Ishikawa (cell line): ENCODE measurements around the gene DUSP15.

ENCODE experiments used
- CEBPB ChIP-seq: IDR thresholded peaks from 2 replicates; pipeline ENCODE4 v1.6.1; 2012
- CREB1 ChIP-seq: IDR thresholded peaks from 2 replicates; pipeline ENCODE4 v1.6.1; 2012; ENCODE audit warnings: low read depth
- EGR1 ChIP-seq: IDR thresholded peaks from 2 replicates; pipeline ENCODE4 v1.6.1; 2012
- EP300 ChIP-seq: IDR thresholded peaks from 2 replicates; pipeline ENCODE4 v1.6.1; 2012; ENCODE audit warnings: borderline replicate concordance
- NFIC ChIP-seq: IDR thresholded peaks from 2 replicates; pipeline ENCODE4 v1.6.1; 2012
- RAD21 ChIP-seq: IDR thresholded peaks from 2 replicates; pipeline ENCODE4 v1.6.1; 2012; ENCODE audit warnings: low read depth
- TAF1 ChIP-seq: IDR thresholded peaks from 2 replicates; pipeline ENCODE4 v1.6.1; 2012; ENCODE audit warnings: low read depth, mild to moderate bottlenecking
- YY1 ChIP-seq: IDR thresholded peaks from 2 replicates; pipeline ENCODE4 v1.6.1; 2012; ENCODE audit warnings: low read depth
- ZBTB7A ChIP-seq: IDR thresholded peaks from 2 replicates; pipeline ENCODE4 v1.6.1; 2012; ENCODE audit warnings: low read depth
- TF ChIP-seq, protein P1 (sequence below): IDR thresholded peaks from 2 replicates; pipeline ENCODE4 v1.6.1; 2012
- TF ChIP-seq, protein P2 (sequence below): IDR thresholded peaks from 2 replicates; pipeline ENCODE4 v1.6.1; 2012; ENCODE audit warnings: low read depth, mild to moderate bottlenecking

DNA sequence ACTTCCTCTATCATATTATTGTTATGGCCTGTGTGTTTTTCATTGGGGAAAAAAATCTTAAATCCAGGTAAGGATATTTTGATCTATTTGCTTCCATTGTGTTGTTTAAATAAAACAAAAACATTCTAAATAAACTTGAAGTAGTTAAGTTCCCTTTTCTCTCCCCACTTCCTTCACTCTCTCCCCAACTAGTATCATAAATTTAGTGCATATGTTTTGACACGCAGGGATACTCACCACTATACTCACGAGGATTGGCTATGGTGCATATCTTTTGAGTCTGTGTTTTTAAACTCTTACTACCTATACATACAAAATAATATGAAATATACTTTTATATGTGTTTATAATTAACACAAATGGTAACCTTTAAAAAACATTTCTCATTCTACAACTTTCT lies 5.3 kb upstream of the DUSP15 start:
- TF ChIP-seq TAF1 (no peak), YY1 (no peak), CREB1 (no peak), RAD21 (no peak), EP300 (no peak), ZBTB7A (no peak), CEBPB (no peak), EGR1 (no peak), NFIC (no peak)
- TF ChIP-seq, protein P1, sequence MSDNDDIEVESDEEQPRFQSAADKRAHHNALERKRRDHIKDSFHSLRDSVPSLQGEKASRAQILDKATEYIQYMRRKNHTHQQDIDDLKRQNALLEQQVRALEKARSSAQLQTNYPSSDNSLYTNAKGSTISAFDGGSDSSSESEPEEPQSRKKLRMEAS: no peak
- TF ChIP-seq, protein P2, sequence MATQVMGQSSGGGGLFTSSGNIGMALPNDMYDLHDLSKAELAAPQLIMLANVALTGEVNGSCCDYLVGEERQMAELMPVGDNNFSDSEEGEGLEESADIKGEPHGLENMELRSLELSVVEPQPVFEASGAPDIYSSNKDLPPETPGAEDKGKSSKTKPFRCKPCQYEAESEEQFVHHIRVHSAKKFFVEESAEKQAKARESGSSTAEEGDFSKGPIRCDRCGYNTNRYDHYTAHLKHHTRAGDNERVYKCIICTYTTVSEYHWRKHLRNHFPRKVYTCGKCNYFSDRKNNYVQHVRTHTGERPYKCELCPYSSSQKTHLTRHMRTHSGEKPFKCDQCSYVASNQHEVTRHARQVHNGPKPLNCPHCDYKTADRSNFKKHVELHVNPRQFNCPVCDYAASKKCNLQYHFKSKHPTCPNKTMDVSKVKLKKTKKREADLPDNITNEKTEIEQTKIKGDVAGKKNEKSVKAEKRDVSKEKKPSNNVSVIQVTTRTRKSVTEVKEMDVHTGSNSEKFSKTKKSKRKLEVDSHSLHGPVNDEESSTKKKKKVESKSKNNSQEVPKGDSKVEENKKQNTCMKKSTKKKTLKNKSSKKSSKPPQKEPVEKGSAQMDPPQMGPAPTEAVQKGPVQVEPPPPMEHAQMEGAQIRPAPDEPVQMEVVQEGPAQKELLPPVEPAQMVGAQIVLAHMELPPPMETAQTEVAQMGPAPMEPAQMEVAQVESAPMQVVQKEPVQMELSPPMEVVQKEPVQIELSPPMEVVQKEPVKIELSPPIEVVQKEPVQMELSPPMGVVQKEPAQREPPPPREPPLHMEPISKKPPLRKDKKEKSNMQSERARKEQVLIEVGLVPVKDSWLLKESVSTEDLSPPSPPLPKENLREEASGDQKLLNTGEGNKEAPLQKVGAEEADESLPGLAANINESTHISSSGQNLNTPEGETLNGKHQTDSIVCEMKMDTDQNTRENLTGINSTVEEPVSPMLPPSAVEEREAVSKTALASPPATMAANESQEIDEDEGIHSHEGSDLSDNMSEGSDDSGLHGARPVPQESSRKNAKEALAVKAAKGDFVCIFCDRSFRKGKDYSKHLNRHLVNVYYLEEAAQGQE: no peak
